Right renal pelvis (tissue), 4 donors: Measurements from ENCODE around the gene THSD7A. TPM values are rescaled to one million over a fixed set of nuclear protein-coding genes. Genes with fewer than 3 reads are reported as not detected.

ENCODE experiments used
- DNase-seq, 4 donors: peaks; one replicate each; pipeline ENCODE4 v3.0.0-alpha.2; 2013; ENCODE audit warnings: low read depth in 4 of 4, low spot score in 3 of 4, missing footprints in 1 of 4
- polyA plus RNA-seq, 4 donors: library from polyadenylated mRNA; unstranded; fragments of 120-200 nt; gene quantifications; one replicate each; pipeline ENCODE4 v1.2.1, GENCODE V29; 2013; ENCODE audit not compliant: insufficient read length in 4 of 4

The THSD7A gene
- polyA plus RNA-seq, 4 donors, result 73.2 to 86.8 (median 83.0) TPM

GRCh38 chr7:11710377-11710776, 121.6 kb downstream of the THSD7A start:
- DNase-seq, result no peak

- no peak for DNase-seq
Measured at GRCh38 chr7:11709196-11709595, 122.8 kb downstream of the THSD7A start.

- no peak for DNase-seq
Measured at GRCh38 chr7:11707606-11708193, 124.3 kb downstream of the THSD7A start.

GRCh38 chr7:11706666-11707605, 125.1 kb downstream of the THSD7A start:
- DNase-seq, result no peak

- DNase-seq, result no peak
Measured at GRCh38 chr7:11703829-11704228, 128.2 kb downstream of the THSD7A start.

GRCh38 chr7:11702938-11703337, 129.1 kb downstream of the THSD7A start:
- no peak for DNase-seq

GRCh38 chr7:11701829-11702560, 130.0 kb downstream of the THSD7A start:
- no peak for DNase-seq

GRCh38 chr7:11699666-11700065, 132.3 kb downstream of the THSD7A start:
- no peak for DNase-seq

GRCh38 chr7:11698384-11698871, 133.6 kb downstream of the THSD7A start:
- no peak for DNase-seq

- no peak for DNase-seq
Measured at GRCh38 chr7:11690395-11690794, 141.6 kb downstream of the THSD7A start.

GRCh38 chr7:11689096-11689495, 142.9 kb downstream of the THSD7A start:
- no peak for DNase-seq

GRCh38 chr7:11681461-11681860, 150.5 kb downstream of the THSD7A start:
- DNase-seq, result no peak

GRCh38 chr7:11675163-11675562, 156.8 kb downstream of the THSD7A start:
- no peak for DNase-seq

- DNase-seq, result no peak
Measured at GRCh38 chr7:11668727-11669126, 163.3 kb downstream of the THSD7A start.

GRCh38 chr7:11667810-11668185, 164.2 kb downstream of the THSD7A start:
- DNase-seq, result no peak

GRCh38 chr7:11667071-11667809, 164.8 kb downstream of the THSD7A start:
- DNase-seq, result no peak

- DNase-seq, result no peak
Measured at GRCh38 chr7:11665357-11665756, 166.6 kb downstream of the THSD7A start.

- DNase-seq, result no peak
Measured at GRCh38 chr7:11655642-11656041, 176.4 kb downstream of the THSD7A start.

GRCh38 chr7:11655163-11655562, 176.8 kb downstream of the THSD7A start:
- no peak for DNase-seq

- DNase-seq, result no peak
Measured at GRCh38 chr7:11650500-11650899, 181.5 kb downstream of the THSD7A start.

GRCh38 chr7:11650030-11650429, 182.0 kb downstream of the THSD7A start:
- DNase-seq, result no peak
